Glutamatergic neuron (in vitro differentiated cells): ENCODE results near the gene CALR3. TPM values are rescaled to one million over a fixed set of nuclear protein-coding genes. Genes with fewer than 3 reads are reported as not detected.

Experiments used
- DNase-seq: peaks from one replicate; pipeline ENCODE4 v3.0.0; 2022
- H3K27ac Mint-ChIP-seq: one replicate; pipeline ENCODE4 v1.8.0; 2020; ENCODE audit warnings: mild to moderate bottlenecking, mixed read lengths, inconsistent platforms; ENCODE audit not compliant: unreplicated experiment
- H3K27me3 Mint-ChIP-seq: one replicate; pipeline ENCODE4 v1.8.0; 2020; ENCODE audit warnings: mild to moderate bottlenecking, moderate library complexity, mixed read lengths, inconsistent platforms; ENCODE audit not compliant: unreplicated experiment
- H3K36me3 Mint-ChIP-seq: one replicate; pipeline ENCODE4 v1.8.0; 2020; ENCODE audit warnings: mild to moderate bottlenecking, mixed read lengths, inconsistent platforms; ENCODE audit not compliant: unreplicated experiment
- H3K4me1 Mint-ChIP-seq: one replicate; pipeline ENCODE4 v1.8.0; 2020; ENCODE audit warnings: mild to moderate bottlenecking, low read depth, mixed read lengths, inconsistent platforms; ENCODE audit not compliant: unreplicated experiment
- H3K4me3 Mint-ChIP-seq: one replicate; pipeline ENCODE4 v1.8.0; 2020; ENCODE audit warnings: mild to moderate bottlenecking, mixed read lengths, inconsistent platforms; ENCODE audit not compliant: unreplicated experiment
- H3K9me3 Mint-ChIP-seq: one replicate; pipeline ENCODE4 v1.8.0; 2020; ENCODE audit warnings: mild to moderate bottlenecking, moderate library complexity, mixed read lengths, inconsistent platforms; ENCODE audit not compliant: unreplicated experiment
- total RNA-seq: library from RNA; stranded (reverse); fragmentation: NEBNext Ultra II Directional; extraction: Animal tissue kit (Norgen Biotek cat#: 25700); gene quantifications from one replicate; pipeline ENCODE4 v1.2.1, GENCODE V29; 2021; ENCODE audit not compliant: unreplicated experiment
- TF ChIP-seq, protein P1 (sequence below): fragments of 200-600 bp; sonication (generic); IDR thresholded peaks from one replicate; pipeline ENCODE4 v1.5.0; 2021; ENCODE audit not compliant: partially characterized antibody, unreplicated experiment

Gene CALR3
- total RNA-seq, 1 donor from 2014 or later = not detected

DNA sequence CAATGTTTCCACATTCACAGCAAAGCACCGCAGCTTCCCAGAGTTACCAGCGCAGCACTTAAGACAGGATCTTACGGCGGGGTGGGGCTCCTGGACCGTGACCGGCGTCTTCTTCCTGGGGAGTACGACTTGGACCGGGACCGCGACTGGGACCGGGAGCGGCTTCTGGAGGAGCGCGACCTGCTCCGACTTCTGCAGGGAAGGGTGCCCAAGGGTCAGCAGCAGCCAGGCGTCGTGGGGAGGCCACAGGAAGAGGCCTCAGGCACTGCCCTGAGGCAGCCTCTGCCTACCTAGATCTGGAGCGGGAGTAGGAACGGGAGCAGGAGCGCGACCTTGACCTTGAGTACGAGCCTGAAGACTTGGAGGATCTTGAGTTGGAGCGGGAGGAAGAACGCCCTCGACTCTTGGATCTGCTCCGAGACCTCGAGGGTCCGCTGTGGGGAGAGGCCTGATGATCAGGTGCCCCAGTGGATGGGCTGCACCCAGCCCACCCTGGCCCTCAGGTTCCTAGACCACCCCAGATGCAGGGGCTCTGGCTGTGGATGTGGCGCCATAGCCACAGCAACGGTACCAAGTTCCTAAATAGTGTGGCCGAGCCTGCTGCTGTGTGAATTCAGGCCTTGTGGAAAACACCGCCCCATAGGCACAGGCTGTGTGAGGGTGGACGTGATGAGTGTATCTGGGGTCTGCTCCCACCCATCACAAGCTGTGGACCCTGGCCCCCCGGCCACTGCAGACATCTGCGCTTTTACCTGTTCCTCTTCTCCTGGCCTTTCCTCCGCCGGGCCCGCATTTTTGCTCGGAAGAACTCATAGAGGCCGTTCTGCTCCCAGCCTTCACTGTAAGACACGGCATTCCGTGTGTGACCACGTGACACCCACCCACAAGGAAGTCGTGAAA is 24.4 kb upstream of the CALR3 start:
- peaks cover 1% of the 10 kb centered on the region for H3K27me3 Mint-ChIP-seq
- no peak overlapping the region for H3K27ac Mint-ChIP-seq
- no peaks in the 10 kb centered on the region for H3K9me3 Mint-ChIP-seq
- no peaks in the 10 kb centered on the region for H3K4me1 Mint-ChIP-seq
- H3K4me3 Mint-ChIP-seq = no peak overlapping the region
- TF ChIP-seq, protein P1, sequence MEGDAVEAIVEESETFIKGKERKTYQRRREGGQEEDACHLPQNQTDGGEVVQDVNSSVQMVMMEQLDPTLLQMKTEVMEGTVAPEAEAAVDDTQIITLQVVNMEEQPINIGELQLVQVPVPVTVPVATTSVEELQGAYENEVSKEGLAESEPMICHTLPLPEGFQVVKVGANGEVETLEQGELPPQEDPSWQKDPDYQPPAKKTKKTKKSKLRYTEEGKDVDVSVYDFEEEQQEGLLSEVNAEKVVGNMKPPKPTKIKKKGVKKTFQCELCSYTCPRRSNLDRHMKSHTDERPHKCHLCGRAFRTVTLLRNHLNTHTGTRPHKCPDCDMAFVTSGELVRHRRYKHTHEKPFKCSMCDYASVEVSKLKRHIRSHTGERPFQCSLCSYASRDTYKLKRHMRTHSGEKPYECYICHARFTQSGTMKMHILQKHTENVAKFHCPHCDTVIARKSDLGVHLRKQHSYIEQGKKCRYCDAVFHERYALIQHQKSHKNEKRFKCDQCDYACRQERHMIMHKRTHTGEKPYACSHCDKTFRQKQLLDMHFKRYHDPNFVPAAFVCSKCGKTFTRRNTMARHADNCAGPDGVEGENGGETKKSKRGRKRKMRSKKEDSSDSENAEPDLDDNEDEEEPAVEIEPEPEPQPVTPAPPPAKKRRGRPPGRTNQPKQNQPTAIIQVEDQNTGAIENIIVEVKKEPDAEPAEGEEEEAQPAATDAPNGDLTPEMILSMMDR = no peak
- no peaks in the 10 kb centered on the region for H3K36me3 Mint-ChIP-seq
- no peak for DNase-seq

DNA sequence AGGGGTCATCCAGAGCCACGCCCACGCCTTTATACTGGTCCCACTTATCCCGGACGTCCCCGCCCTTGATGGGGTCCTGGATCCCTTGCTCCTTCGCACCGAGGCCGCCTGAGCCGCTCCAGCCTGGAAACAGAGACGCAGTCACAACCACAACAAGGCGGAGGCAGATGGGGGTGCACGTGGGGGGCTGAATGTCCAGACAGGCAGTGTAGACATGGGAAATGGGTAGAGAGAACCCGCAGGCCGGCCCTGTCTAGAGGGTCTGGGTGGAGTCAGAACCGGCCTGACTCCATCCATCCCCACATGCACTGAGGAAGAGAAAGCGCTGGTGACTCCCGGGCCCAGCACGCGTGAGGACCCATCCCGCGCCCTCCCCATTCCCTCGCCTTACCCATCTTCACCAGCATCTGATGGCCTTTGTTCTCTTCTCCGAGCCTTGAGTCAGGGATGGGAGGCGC is 23.3 kb upstream of the CALR3 start:
- H3K4me1 Mint-ChIP-seq = no peaks in the 10 kb centered on the region
- peaks cover 1% of the 10 kb centered on the region for H3K27me3 Mint-ChIP-seq
- H3K27ac Mint-ChIP-seq = no peak overlapping the region
- H3K36me3 Mint-ChIP-seq = no peaks in the 10 kb centered on the region
- TF ChIP-seq, protein P1 = no peak
- no peak overlapping the region for H3K4me3 Mint-ChIP-seq
- DNase-seq = no peak
- H3K9me3 Mint-ChIP-seq = no peaks in the 10 kb centered on the region

DNA sequence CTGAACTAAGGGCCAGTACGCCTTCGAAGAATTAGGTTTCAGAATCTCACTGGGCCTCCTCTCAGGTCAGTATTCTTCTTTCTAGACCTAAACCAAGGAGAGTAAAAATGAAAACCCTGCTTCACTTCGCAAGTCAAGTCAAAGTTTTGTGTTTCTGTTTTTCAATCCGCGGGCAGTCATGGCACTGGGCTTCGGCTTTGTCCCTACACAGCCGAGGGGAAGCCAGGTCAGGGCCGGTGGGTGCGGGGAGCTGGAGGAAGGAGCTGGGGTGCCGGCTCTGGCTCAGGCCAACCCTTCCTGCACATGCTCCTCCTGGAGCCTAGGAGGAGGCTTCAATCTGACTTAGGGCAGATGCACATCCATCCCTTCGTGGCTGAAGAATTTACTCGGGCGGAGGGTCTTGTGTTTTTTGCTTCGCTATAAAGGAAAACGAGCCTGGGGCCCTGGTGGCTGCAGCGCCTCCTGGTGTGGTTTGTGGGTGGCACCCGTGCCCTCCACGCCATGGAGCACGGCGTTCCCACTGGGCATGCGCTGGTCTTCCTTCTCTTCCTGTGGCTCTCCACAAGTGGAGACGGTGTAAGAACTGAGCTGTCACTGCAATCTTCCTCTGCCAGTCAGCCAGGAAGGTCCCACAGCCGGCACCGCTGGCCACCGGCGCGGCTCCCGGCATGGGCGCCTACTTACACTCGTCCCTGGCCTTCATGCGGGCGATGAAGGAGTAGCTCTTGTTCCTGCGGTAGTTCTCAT is 22.7 kb upstream of the CALR3 start:
- TF ChIP-seq, protein P1 = no peak
- H3K9me3 Mint-ChIP-seq = no peaks in the 10 kb centered on the region
- H3K27me3 Mint-ChIP-seq = peaks cover 1% of the 10 kb centered on the region
- H3K27ac Mint-ChIP-seq = peak overlapping the region; percentile 38
- no peak overlapping the region for H3K4me3 Mint-ChIP-seq
- no peaks in the 10 kb centered on the region for H3K4me1 Mint-ChIP-seq
- no peak for DNase-seq
- H3K36me3 Mint-ChIP-seq = no peaks in the 10 kb centered on the region

DNA sequence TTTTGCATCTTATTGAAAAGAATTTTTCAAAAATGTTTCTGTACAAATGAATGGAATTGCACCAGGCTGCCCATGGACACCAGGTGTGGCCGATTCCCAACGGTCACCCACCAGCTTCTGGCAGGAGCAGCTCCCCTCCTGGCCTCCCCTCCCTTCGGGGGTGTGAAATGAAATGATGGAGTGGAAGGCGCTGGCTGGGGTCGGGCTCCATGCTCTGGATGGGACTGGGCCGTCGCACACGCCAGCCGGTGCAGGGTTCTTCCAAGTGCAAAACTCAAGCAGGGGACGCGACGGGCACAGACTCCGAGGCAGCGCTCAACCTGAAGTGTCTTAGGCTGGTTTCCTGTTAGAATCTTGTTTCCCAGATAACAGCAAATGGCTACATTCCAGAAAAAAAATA is 22.1 kb upstream of the CALR3 start:
- no peak for DNase-seq
- H3K27ac Mint-ChIP-seq = no peak overlapping the region
- no peaks in the 10 kb centered on the region for H3K36me3 Mint-ChIP-seq
- no peaks in the 10 kb centered on the region for H3K9me3 Mint-ChIP-seq
- H3K4me3 Mint-ChIP-seq = no peak overlapping the region
- H3K4me1 Mint-ChIP-seq = no peaks in the 10 kb centered on the region
- TF ChIP-seq, protein P1 = no peak
- peaks cover 1% of the 10 kb centered on the region for H3K27me3 Mint-ChIP-seq
